HEK293 (cell line): ENCODE data around the gene GEMIN7.

Source experiments
- CTCF ChIA-PET: fragments of 350-600 bp; formaldehyde crosslinking; extraction: SDS; loops from one replicate; lab custom pipeline; 2021; ENCODE audit warnings: antibody characterized with exemption; lab: Yijun Ruan, JAX
- POLR2A ChIA-PET: fragments of 300-600 bp; formaldehyde crosslinking; extraction: SDS; loops from one replicate; lab custom pipeline; 2020; ENCODE audit warnings: antibody characterized with exemption, inconsistent platforms; lab: Yijun Ruan, JAX
- H3K27ac ChIP-seq: fragments of 200-500 bp; sonication (Bioruptor generic); 2 replicates; pipeline ENCODE4 v1.5.1; 2014; ENCODE audit warnings: low read depth, low read length, control low read depth, inconsistent platforms; ENCODE audit errors: extremely low read depth
- H3K36me3 ChIP-seq, 2 experiments: fragments of 200-500 bp in 1 of 2; sonication (Bioruptor generic) in 1 of 2; 1 replicate in 1 of 2; 2 replicates in 1 of 2; pipeline ENCODE4 v1.5.1; 2014 to 2017; ENCODE audit warnings: inconsistent platforms in 2 of 2, low read length in 2 of 2; ENCODE audit not compliant: control insufficient read depth in 2 of 2, insufficient read depth in 1 of 2
- H3K4me1 ChIP-seq: fragments of 200-500 bp; sonication (Bioruptor generic); 2 replicates; pipeline ENCODE4 v1.5.1; 2014; ENCODE audit warnings: mild to moderate bottlenecking, low read length, inconsistent platforms; ENCODE audit not compliant: control insufficient read depth, insufficient read depth
- H3K4me3 ChIP-seq: 2 replicates; pipeline ENCODE4 v1.5.1; 2011; ENCODE audit warnings: low read depth, mild to moderate bottlenecking, control low read depth, low read length, moderate library complexity
- H3K9me3 ChIP-seq: fragments of 200-500 bp; sonication (Bioruptor generic); 2 replicates; pipeline ENCODE4 v1.5.1; 2014; ENCODE audit warnings: low read depth, low read length, inconsistent platforms; ENCODE audit not compliant: control insufficient read depth, insufficient read depth
- FEZF1 ChIP-seq: fragments of 450-650 bp; formaldehyde crosslinking; IDR thresholded peaks from 2 replicates; pipeline ENCODE4 v1.5.1; 2016; ENCODE audit warnings: missing biosample characterization, missing genetic modification characterization
- KLF7 ChIP-seq: fragments of 450-650 bp; formaldehyde crosslinking; IDR thresholded peaks from 2 replicates; pipeline ENCODE4 v1.5.1; 2016; ENCODE audit warnings: missing biosample characterization, missing genetic modification characterization, borderline replicate concordance
- OVOL3 ChIP-seq: fragments of 450-650 bp; formaldehyde crosslinking; IDR thresholded peaks from 2 replicates; pipeline ENCODE4 v1.5.1; 2016; ENCODE audit warnings: missing biosample characterization, missing genetic modification characterization
- ZEB2 ChIP-seq: fragments of 450-650 bp; formaldehyde crosslinking; IDR thresholded peaks from 2 replicates; pipeline ENCODE4 v1.5.1; 2016; ENCODE audit warnings: missing biosample characterization, missing genetic modification characterization
- ZNF114 ChIP-seq: fragments of 450-650 bp; formaldehyde crosslinking; IDR thresholded peaks from 2 replicates; pipeline ENCODE4 v1.5.0; 2017; ENCODE audit warnings: missing biosample characterization, missing genetic modification characterization
- ZNF2 ChIP-seq: fragments of 450-650 bp; formaldehyde crosslinking; IDR thresholded peaks from 2 replicates; pipeline ENCODE4 v1.5.1; 2016; ENCODE audit warnings: missing biosample characterization, missing genetic modification characterization
- ZNF26 ChIP-seq: fragments of 450-650 bp; formaldehyde crosslinking; IDR thresholded peaks from 2 replicates; pipeline ENCODE4 v1.5.1; 2016; ENCODE audit warnings: missing biosample characterization, missing genetic modification characterization
- ZNF292 ChIP-seq: fragments of 450-650 bp; formaldehyde crosslinking; IDR thresholded peaks from 2 replicates; pipeline ENCODE4 v1.5.1; 2016; ENCODE audit warnings: low read depth, missing biosample characterization, missing genetic modification characterization, borderline replicate concordance
- ZNF404 ChIP-seq: fragments of 450-650 bp; formaldehyde crosslinking; IDR thresholded peaks from 2 replicates; pipeline ENCODE4 v1.5.1; 2017; ENCODE audit warnings: missing biosample characterization, missing genetic modification characterization
- ZNF555 ChIP-seq: fragments of 450-650 bp; formaldehyde crosslinking; conservative IDR thresholded peaks from 2 replicates; pipeline ENCODE4 v1.5.1; 2017; ENCODE audit warnings: missing biosample characterization, mild to moderate bottlenecking, missing genetic modification characterization, inconsistent platforms
- ZNF560 ChIP-seq: fragments of 450-650 bp; formaldehyde crosslinking; IDR thresholded peaks from 2 replicates; pipeline ENCODE4 v1.5.1; 2017; ENCODE audit warnings: missing biosample characterization, missing genetic modification characterization, borderline replicate concordance
- ZNF596 ChIP-seq: fragments of 450-650 bp; IDR thresholded peaks from 2 replicates; pipeline ENCODE4 v1.5.0; 2018; ENCODE audit warnings: missing biosample characterization, mild to moderate bottlenecking, missing genetic modification characterization, moderate library complexity
- ZNF629 ChIP-seq: fragments of 450-650 bp; formaldehyde crosslinking; IDR thresholded peaks from 2 replicates; pipeline ENCODE4 v1.5.1; 2017; ENCODE audit warnings: missing biosample characterization, missing genetic modification characterization
- ZNF639 ChIP-seq: fragments of 450-650 bp; formaldehyde crosslinking; IDR thresholded peaks from 2 replicates; pipeline ENCODE4 v1.5.1; 2016; ENCODE audit warnings: missing biosample characterization, missing genetic modification characterization
- ZNF654 ChIP-seq: fragments of 450-650 bp; formaldehyde crosslinking; IDR thresholded peaks from 2 replicates; pipeline ENCODE4 v1.5.1; 2016; ENCODE audit warnings: low read depth, missing biosample characterization, missing genetic modification characterization
- ZNF830 ChIP-seq: fragments of 450-650 bp; IDR thresholded peaks from 2 replicates; pipeline ENCODE4 v1.5.0; 2018; ENCODE audit warnings: missing biosample characterization, missing genetic modification characterization, low read depth, mild to moderate bottlenecking, moderate library complexity
- ZSCAN23 ChIP-seq: fragments of 450-650 bp; formaldehyde crosslinking; IDR thresholded peaks from 2 replicates; pipeline ENCODE4 v1.5.1; 2016; ENCODE audit warnings: missing biosample characterization, missing genetic modification characterization
- ZXDB ChIP-seq: fragments of 450-650 bp; formaldehyde crosslinking; IDR thresholded peaks from 2 replicates; pipeline ENCODE4 v1.5.1; 2016; ENCODE audit warnings: missing biosample characterization, missing genetic modification characterization
- TF ChIP-seq, protein P1 (sequence below): fragments of 450-650 bp; formaldehyde crosslinking; IDR thresholded peaks from 2 replicates; pipeline ENCODE4 v1.5.1; 2016; ENCODE audit warnings: missing biosample characterization, missing genetic modification characterization
- TF ChIP-seq, protein P2 (sequence below): fragments of 450-650 bp; formaldehyde crosslinking; IDR thresholded peaks from 2 replicates; pipeline ENCODE4 v1.5.1; 2016; ENCODE audit warnings: missing biosample characterization, missing genetic modification characterization
- TF ChIP-seq, protein P3 (sequence below): fragments of 450-650 bp; formaldehyde crosslinking; IDR thresholded peaks from 2 replicates; pipeline ENCODE4 v1.5.1; 2017; ENCODE audit warnings: missing biosample characterization, missing genetic modification characterization

The GEMIN7 gene

DNA sequence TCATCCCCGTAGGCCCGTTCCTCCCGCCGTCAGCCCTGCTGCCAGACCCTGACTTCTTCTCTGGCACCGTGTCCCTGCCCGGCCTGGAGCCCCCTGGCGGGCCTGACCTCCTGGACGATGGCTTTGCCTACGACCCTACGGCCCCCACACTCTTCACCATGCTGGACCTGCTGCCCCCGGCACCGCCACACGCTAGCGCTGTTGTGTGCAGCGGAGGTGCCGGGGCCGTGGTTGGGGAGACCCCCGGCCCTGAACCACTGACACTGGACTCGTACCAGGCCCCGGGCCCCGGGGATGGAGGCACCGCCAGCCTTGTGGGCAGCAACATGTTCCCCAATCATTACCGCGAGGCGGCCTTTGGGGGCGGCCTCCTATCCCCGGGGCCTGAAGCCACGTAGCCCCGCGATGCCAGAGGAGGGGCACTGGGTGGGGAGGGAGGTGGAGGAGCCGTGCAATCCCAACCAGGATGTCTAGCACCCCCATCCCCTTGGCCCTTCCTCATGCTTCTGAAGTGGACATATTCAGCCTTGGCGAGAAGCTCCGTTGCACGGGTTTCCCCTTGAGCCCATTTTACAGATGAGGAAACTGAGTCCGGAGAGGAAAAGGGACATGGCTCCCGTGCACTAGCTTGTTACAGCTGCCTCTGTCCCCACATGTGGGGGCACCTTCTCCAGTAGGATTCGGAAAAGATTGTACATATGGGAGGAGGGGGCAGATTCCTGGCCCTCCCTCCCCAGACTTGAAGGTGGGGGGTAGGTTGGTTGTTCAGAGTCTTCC, 41.5 kb upstream of the GEMIN7 start:
- ChIA-PET CTCF (interaction anchor here (0.6 to 1.2 kb wide), 5 partner anchors 16 to 489 kb away, joined by 3 to 4 read pairs (median 3); partner anchors contain the start of gene TRAPPC6A), POLR2A (interaction anchor here (1.1 to 2.5 kb wide), 3 partner anchors 13 to 80 kb away, joined by 3 to 35 read pairs (median 7); no protein-coding TSS in a partner anchor)
- Histone ChIP-seq H3K4me1 (peaks cover 7% of the 10 kb centered on the region), H3K36me3 (peaks cover 27 to 30% of the 10 kb centered on the region in 2 experiments), H3K27ac (no peak overlapping the region), H3K9me3 (no peaks in the 10 kb centered on the region), H3K4me3 (no peak overlapping the region)
- no peak for TF ChIP-seq ZNF596
- TF ChIP-seq, protein P1, sequence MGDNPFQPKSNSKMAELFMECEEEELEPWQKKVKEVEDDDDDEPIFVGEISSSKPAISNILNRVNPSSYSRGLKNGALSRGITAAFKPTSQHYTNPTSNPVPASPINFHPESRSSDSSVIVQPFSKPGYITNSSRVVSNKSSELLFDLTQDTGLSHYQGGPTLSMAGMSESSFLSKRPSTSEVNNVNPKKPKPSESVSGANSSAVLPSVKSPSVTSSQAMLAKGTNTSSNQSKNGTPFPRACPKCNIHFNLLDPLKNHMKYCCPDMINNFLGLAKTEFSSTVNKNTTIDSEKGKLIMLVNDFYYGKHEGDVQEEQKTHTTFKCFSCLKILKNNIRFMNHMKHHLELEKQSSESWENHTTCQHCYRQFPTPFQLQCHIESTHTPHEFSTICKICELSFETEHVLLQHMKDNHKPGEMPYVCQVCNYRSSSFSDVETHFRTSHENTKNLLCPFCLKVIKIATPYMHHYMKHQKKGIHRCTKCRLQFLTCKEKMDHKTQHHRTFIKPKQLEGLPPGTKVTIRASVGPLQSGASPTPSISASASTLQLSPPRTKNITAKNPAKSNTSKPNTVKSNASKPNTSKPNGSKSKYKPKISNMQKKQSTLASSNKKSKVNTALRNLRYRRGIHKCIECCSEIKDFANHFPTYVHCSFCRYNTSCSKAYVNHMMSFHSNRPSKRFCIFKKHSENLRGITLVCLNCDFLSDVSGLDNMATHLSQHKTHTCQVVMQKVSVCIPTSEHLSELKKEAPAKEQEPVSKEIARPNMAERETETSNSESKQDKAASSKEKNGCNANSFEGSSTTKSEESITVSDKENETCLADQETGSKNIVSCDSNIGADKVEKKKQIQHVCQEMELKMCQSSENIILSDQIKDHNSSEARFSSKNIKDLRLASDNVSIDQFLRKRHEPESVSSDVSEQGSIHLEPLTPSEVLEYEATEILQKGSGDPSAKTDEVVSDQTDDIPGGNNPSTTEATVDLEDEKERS (tag by site-specific recombination): 0 out of 2 replicates have a peak, but pooled peaks have one; percentile 37

GRCh38 chr19:45038931-45039893, 39.8 kb upstream of the GEMIN7 start, which contains the start of gene CLASRP:
Gene CLASRP (plus strand): TSS chr19:45039045. CDS start chr19:45040213, 1,168 bp downstream.
- H3K9me3 ChIP-seq: no peaks in the 10 kb centered on the region
- H3K4me3 ChIP-seq: peak within 1 kb of the TSS; percentile 96
- peaks cover 43 to 45% of the 10 kb centered on the region in 2 experiments for H3K36me3 ChIP-seq
- POLR2A ChIA-PET: interaction anchor here (0.5 to 2.6 kb wide), 44 partner anchors 8 to 603 kb away, joined by 3 to 35 read pairs (median 4); partner anchors contain the start of genes BLOC1S3, CLPTM1, ERCC2 and NECTIN2
- peak within 1 kb of the TSS; percentile 99 for H3K27ac ChIP-seq
- peaks cover 7% of the 10 kb centered on the region for H3K4me1 ChIP-seq
- CTCF ChIA-PET: interaction anchor here (0.6 to 9.8 kb wide), 6 partner anchors 22 to 300 kb away, joined by 3 to 65 read pairs (median 5); no protein-coding TSS in a partner anchor
- TF ChIP-seq KLF7 (no peak), ZNF2 (tag by site-specific recombination) (0 out of 2 replicates have a peak, but pooled peaks have one; percentile 32), ZSCAN23 (tag by site-specific recombination) (0 out of 2 replicates have a peak, but pooled peaks have one; percentile 17), ZNF555 (tag by site-specific recombination) (no peak), ZNF830 (no peak), ZXDB (tag by site-specific recombination) (peak; percentile 91), ZEB2 (tag by site-specific recombination) (peak; percentile 64), ZNF26 (tag by site-specific recombination) (no peak), OVOL3 (tag by site-specific recombination) (0 out of 2 replicates have a peak, but pooled peaks have one; percentile 55), ZNF629 (tag by site-specific recombination) (peak; percentile 60), ZNF560 (tag by site-specific recombination) (no peak), ZNF292 (tag by site-specific recombination) (no peak), ZNF654 (tag by site-specific recombination) (no peak), ZNF114 (no peak), FEZF1 (tag by site-specific recombination) (no peak; the same call in 1 of the 2 replicates), ZNF404 (tag by site-specific recombination) (no peak), ZNF639 (tag by site-specific recombination) (no peak)
- TF ChIP-seq, protein P2, sequence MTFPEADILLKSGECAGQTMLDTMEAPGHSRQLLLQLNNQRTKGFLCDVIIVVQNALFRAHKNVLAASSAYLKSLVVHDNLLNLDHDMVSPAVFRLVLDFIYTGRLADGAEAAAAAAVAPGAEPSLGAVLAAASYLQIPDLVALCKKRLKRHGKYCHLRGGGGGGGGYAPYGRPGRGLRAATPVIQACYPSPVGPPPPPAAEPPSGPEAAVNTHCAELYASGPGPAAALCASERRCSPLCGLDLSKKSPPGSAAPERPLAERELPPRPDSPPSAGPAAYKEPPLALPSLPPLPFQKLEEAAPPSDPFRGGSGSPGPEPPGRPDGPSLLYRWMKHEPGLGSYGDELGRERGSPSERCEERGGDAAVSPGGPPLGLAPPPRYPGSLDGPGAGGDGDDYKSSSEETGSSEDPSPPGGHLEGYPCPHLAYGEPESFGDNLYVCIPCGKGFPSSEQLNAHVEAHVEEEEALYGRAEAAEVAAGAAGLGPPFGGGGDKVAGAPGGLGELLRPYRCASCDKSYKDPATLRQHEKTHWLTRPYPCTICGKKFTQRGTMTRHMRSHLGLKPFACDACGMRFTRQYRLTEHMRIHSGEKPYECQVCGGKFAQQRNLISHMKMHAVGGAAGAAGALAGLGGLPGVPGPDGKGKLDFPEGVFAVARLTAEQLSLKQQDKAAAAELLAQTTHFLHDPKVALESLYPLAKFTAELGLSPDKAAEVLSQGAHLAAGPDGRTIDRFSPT (tag by site-specific recombination): no peak
- TF ChIP-seq, protein P3, sequence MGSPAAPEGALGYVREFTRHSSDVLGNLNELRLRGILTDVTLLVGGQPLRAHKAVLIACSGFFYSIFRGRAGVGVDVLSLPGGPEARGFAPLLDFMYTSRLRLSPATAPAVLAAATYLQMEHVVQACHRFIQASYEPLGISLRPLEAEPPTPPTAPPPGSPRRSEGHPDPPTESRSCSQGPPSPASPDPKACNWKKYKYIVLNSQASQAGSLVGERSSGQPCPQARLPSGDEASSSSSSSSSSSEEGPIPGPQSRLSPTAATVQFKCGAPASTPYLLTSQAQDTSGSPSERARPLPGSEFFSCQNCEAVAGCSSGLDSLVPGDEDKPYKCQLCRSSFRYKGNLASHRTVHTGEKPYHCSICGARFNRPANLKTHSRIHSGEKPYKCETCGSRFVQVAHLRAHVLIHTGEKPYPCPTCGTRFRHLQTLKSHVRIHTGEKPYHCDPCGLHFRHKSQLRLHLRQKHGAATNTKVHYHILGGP: no peak
